HG03095 (cell line): Measurements from ENCODE around the gene PRR20C.
"Not testable (repeated sequence)": the region's sequence is repeated elsewhere in the genome, so short reads cannot be mapped to it uniquely, and the experiment has no call there.

ENCODE experiments used
- ATAC-seq: cut with Tn5 transposase; IDR thresholded peaks from one replicate; pipeline ENCODE4 v1.9.1; 2021; ENCODE audit warnings: moderate library complexity; ENCODE audit not compliant: unreplicated experiment

Gene PRR20C

GRCh38 chr13:57153761-57154160 is at the start of gene PRR20C:
Gene PRR20C, plus strand, starts transcription at chr13:57154061. Its CDS starts 387 bp downstream, at chr13:57154448.
- not testable (repeated sequence) for ATAC-seq

GRCh38 chr13:57114945-57115344 is 38.9 kb upstream of the PRR20C start:
- no peak for ATAC-seq

GRCh38 chr13:57123681-57124080 is 30.2 kb upstream of the PRR20C start:
- ATAC-seq, result no peak

- ATAC-seq, result no peak
Measured at GRCh38 chr13:57128909-57129308, 25.0 kb upstream of the PRR20C start.

- ATAC-seq, result no peak
Measured at GRCh38 chr13:57136093-57136492, 17.8 kb upstream of the PRR20C start.

GRCh38 chr13:57137585-57137984 is 16.3 kb upstream of the PRR20C start:
- no peak for ATAC-seq

GRCh38 chr13:57138988-57139387 is 14.9 kb upstream of the PRR20C start:
- ATAC-seq, result no peak

- not testable (repeated sequence) for ATAC-seq
Measured at GRCh38 chr13:57139781-57140180, 14.1 kb upstream of the PRR20C start.

- not testable (repeated sequence) for ATAC-seq
Measured at GRCh38 chr13:57140235-57140968, 13.5 kb upstream of the PRR20C start, which contains the start of gene PRR20A. Gene PRR20A, plus strand, starts transcription at chr13:57140918. Its CDS starts 387 bp downstream, at chr13:57141305.

GRCh38 chr13:57147188-57147587 is 6.7 kb upstream of the PRR20C start, which contains the start of gene PRR20B:
Gene PRR20B, plus strand, starts transcription at chr13:57147488. Its CDS starts 387 bp downstream, at chr13:57147875.
- not testable (repeated sequence) for ATAC-seq

- not testable (repeated sequence) for ATAC-seq
Measured at GRCh38 chr13:57148106-57148505, 5.8 kb upstream of the PRR20C start.

- ATAC-seq, result not testable (repeated sequence)
Measured at GRCh38 chr13:57160332-57160731, 6.5 kb downstream of the PRR20C start, which contains the start of gene PRR20D. Gene PRR20D, plus strand, starts transcription at chr13:57160632. Its CDS starts 387 bp downstream, at chr13:57161019.

- not testable (repeated sequence) for ATAC-seq
Measured at GRCh38 chr13:57166897-57167296, 13.0 kb downstream of the PRR20C start, which contains the start of gene PRR20E. Gene PRR20E, plus strand, starts transcription at chr13:57167197. Its CDS starts 387 bp downstream, at chr13:57167584.

- no peak for ATAC-seq
Measured at GRCh38 chr13:57191667-57192066, 37.8 kb downstream of the PRR20C start.
